HG03175 (cell line): ENCODE results near the gene OPTC.

Experiments used
- ATAC-seq: cut with Tn5 transposase; IDR thresholded peaks from one replicate; pipeline ENCODE4 v1.9.1; 2021; ENCODE audit warnings: mild to moderate bottlenecking, moderate library complexity; ENCODE audit not compliant: unreplicated experiment

OPTC gene

DNA sequence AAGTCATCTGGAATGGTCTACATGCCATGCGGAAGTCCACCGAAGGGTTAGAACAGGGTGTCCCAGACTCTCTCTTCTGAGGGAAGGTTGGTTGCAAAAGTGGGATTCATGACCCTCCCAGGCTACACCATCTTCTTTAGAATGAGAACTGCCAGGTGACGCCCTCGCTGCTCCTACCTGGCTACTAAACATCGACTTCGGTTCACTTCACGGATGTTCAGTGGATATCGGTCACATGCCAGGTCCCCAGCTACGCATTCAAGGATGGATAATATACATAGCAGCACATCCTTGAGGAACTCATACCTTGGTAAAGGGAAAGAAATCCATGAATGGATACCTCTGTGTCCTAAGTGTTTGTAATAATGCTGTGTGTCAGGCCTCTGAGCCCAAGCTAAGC is 3.3 kb upstream of the OPTC start:
- no peak for ATAC-seq

- no peak for ATAC-seq
These were observed 2.3 kb upstream of the OPTC start for GRCh38 chr1:203491664-203492063.

DNA sequence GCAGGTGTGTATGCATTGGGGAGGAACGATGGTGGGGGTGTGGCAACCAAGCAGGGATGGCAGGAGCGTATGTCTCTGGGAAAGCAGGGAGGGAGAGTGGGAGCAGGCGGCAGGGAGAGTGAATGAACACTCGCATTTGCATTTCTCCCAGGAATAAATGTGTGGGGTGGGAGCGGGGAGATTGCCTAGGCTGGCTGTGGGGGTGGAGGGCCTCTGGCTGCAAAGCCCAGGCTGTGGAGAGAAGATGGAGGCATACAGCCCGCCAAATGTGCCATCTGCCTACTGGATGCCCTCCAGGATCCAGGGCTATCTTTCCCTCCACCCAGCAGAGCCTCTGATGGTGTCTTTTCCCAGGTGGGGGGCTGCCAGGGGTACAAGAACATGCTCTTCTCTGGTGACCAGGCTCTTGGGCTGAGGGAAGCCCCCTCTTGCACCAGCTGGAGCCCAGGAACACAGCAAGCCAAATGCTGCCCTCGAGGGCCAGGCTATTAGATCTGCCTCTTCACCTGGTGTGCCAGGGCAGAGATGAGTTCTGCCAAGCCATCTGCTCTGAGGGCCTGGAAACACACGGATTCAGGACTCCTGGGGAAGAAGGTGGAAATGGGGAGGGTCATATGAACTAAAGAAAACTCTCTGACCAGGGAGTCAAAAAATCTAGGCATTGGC is 1.7 kb upstream of the OPTC start:
- ATAC-seq = no peak

DNA sequence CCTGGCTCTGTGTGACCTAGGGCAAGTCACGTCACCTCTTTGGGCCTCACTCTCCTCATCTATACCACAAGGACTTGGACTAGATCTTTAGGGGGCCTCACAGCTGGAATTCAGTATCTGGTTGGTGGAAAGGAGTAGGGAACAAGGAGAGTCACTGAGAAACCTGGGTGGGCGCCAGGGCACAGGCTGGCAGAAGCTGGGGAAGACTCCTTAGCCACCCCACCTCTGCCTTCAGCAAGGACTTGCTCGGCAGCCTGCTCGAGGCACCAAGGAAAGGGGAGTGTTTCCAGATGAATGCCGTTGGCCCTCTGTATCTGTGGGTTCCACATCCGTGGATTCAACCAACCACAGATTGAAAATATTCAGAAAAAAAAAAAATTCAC is 1.2 kb upstream of the OPTC start:
- no peak for ATAC-seq

GRCh38 chr1:203495845-203496244 is 1.9 kb downstream of the OPTC start:
- ATAC-seq = no peak

GRCh38 chr1:203497269-203497777 is 3.4 kb downstream of the OPTC start:
- no peak for ATAC-seq

GRCh38 chr1:203499643-203500278 is 5.8 kb downstream of the OPTC start:
- no peak for ATAC-seq

- ATAC-seq = no peak
These were observed 6.3 kb downstream of the OPTC start for GRCh38 chr1:203500279-203500678.

DNA sequence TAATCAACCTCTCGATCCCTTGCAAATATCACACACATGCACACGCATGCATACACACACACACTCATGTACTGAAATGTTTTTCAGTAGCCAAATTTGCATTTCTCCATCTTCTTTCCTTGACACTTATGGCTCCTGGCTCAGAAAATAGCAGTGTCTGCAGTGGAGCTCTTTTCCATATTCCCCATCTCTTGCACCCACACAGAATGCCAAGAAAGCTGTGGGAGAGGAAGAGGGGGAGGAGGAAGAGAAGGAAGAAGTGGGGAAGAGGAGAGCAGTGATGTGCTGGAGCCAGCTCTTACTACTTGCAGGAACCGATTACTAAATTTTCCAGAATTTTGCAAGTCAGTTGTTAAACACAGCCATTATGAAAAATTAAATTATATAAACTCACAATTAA is 9.9 kb downstream of the OPTC start:
- ATAC-seq = no peak

- no peak for ATAC-seq
These were observed 10.7 kb downstream of the OPTC start for GRCh38 chr1:203504400-203505250.

- ATAC-seq = no peak
These were observed 11.7 kb downstream of the OPTC start for GRCh38 chr1:203505526-203506204.

GRCh38 chr1:203506858-203507626 is 13.1 kb downstream of the OPTC start:
- no peak for ATAC-seq

DNA sequence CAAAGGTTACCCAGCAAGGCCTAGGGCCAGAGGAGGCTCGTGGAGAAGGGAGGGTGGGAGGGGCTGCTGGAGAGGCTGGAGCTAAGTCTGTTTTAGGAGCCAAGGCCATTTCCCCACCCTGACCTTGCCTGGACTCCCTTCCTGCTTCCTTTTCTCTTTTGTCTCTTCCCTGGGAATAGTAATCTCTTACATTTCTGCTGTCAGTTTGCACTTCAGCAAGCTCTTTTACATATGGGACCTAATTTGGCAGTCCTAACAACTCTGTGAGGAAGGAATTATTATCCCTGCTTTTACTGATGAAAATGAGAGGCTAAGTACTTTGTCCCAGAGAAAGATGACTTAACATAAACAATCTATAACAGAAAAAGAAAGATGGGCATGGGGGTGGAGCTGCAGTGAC is 13.8 kb downstream of the OPTC start:
- ATAC-seq = no peak

DNA sequence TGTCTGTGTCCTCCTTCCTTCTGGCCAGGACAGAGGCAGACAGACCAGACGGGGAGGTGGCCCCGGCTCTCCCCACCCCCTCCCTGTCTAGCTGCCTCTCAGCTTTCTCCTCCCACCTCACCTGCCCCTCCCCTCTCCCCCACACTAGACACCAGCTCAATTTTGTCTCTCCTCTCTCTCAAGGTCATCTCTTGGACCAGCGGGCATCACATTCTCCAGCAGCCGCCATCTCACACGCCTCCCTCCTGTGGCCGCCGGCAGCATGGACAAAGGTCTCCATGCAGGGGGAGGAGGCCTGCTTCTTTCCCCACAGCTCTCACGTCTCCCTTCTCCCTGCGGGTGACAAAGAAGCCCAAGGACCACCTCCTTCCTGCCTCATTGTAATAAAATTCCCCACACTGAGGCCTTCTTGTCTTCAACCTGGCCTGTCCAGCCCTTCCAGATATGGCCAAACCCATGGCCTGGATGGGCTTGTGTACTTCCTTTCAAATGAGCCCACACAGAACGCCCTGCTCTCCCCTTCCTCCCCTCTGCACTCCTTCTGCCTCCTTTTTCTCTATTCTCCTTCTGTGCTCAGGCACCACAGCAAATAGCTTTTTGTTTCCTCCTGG is 14.6 kb downstream of the OPTC start:
- no peak for ATAC-seq

DNA sequence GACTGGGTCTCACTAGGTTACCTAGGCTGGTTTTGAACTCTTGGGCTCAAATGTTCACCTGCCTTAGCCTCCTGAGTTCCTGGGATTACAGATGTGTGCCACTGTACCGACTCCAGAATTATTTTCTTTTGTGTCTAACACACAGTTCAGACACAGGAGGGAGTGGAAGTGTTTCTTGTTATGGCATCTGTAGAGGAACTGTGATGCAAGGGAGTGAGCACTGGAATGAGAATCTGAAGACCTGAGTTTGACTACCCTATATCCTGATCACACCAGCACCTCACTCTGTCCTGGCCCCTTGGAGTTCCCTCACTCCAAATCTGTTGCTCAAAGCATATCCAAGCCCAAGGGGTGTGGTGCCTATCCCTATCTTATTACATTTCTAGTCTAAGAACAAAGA is 15.2 kb downstream of the OPTC start:
- no peak for ATAC-seq

DNA sequence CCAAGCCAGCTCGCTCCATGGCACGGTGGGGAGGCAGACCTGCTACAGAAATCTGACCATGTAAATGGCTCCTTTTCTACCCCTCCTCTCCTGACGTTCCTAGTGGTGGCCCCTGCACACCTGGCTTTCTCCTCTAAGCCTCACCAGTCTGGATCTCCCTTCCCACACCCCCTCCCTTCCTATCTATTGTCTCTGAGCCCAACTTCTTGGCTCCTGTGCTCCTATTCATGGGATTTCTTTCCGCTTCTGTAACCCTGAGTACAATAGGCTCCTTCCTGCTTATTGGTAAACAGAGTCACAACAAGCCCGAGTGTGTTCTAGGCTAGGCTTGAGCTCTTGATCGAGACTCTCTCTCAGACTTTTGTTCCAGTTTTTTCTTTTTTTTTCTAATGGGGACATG is 17.6 kb downstream of the OPTC start:
- ATAC-seq = no peak

- ATAC-seq = no peak
These were observed 18.0 kb downstream of the OPTC start for GRCh38 chr1:203511930-203512329.

- ATAC-seq = no peak
These were observed 18.5 kb downstream of the OPTC start for GRCh38 chr1:203512517-203512847.

- ATAC-seq = no peak
These were observed 19.1 kb downstream of the OPTC start for GRCh38 chr1:203512848-203513584.
